K562 (cell line): ENCODE results near the gene DIP2A. TPM values are rescaled to one million over a fixed set of nuclear protein-coding genes. Genes with fewer than 3 reads are reported as not detected.

Experiments
- ATAC-seq: fragments of 200-7000 bp; cut with Tn5 transposase; 3 replicates; pipeline ENCODE4 v1.9.1; 2020; ENCODE audit warnings: moderate library complexity
- BruUV-seq: library from RNA; stranded (reverse); fragments of 400-500 nt; replicated peaks from 2 replicates; lab custom pipeline; 2021; lab: Mats Ljungman, UMichigan
- CTCF ChIA-PET: fragments of 300-600 bp; formaldehyde crosslinking; extraction: SDS; loops from one replicate; lab custom pipeline; 2021; ENCODE audit warnings: low intra/inter-chr PET ratio; lab: Yijun Ruan, JAX
- POLR2A ChIA-PET: fragments of 300-600, 350-650 bp; sonication (Branson Sonifier 250); formaldehyde crosslinking; extraction: SDS; loops from one replicate; lab custom pipeline; 2021; ENCODE audit warnings: antibody characterized with exemption, inconsistent platforms; lab: Yijun Ruan, JAX
- DNase-seq, 4 experiments: peaks; one replicate each; pipeline versions ENCODE4 v3.0.0 to v3.0.0-alpha.2; 2011 to 2018; ENCODE audit warnings: low spot score in 3 of 4, mixed read lengths in 3 of 4; ENCODE audit errors: extremely low read depth in 1 of 4
- FAIRE-seq: peaks from 2 replicates; lab custom pipeline; 2011; peaks lifted over from hg19 to GRCh38; lab: Jason Lieb, UNC
- H2AFZ ChIP-seq: 2 replicates; pipeline ENCODE4 v1.6.0; 2011; ENCODE audit warnings: low read depth, low read length, control low read depth, inconsistent platforms
- H3K27ac ChIP-seq: fragments of 200-600 bp; 3 replicates; pipeline ENCODE4 v1.8.0; 2011; ENCODE audit warnings: low read depth, mild to moderate bottlenecking, control low read depth, inconsistent platforms, low read length, moderate library complexity, mixed read lengths; ENCODE audit errors: extremely low read depth
- H3K27me3 ChIP-seq, 2 experiments: fragments of 300-600 bp in 1 of 2; 2 replicates in 1 of 2; 3 replicates in 1 of 2; pipeline versions ENCODE4 v1.6.0 to v1.8.0; 2011; ENCODE audit warnings: inconsistent platforms in 2 of 2, low read length in 2 of 2, mild to moderate bottlenecking in 1 of 2, mixed read lengths in 1 of 2, moderate library complexity in 1 of 2; ENCODE audit not compliant: control insufficient read depth in 2 of 2, insufficient read depth in 2 of 2
- H3K36me3 ChIP-seq: fragments of 300-600 bp; 3 replicates; pipeline ENCODE4 v1.8.0; 2011; ENCODE audit warnings: mild to moderate bottlenecking, low read length, inconsistent platforms; ENCODE audit not compliant: control insufficient read depth, insufficient read depth
- H3K4me1 ChIP-seq, 2 experiments: fragments of 200-600 bp in 1 of 2; replicated peaks in 1 of 2; 2 replicates in 1 of 2; 3 replicates in 1 of 2; pipeline versions ENCODE4 v1.5.1 to v1.8.0; 2011; ENCODE audit warnings: inconsistent platforms in 2 of 2, low read length in 2 of 2, mild to moderate bottlenecking in 1 of 2, mixed read lengths in 1 of 2, moderate library complexity in 1 of 2; ENCODE audit not compliant: control insufficient read depth in 2 of 2, insufficient read depth in 2 of 2
- H3K4me2 ChIP-seq: 2 replicates; pipeline ENCODE4 v1.6.1; 2011; ENCODE audit warnings: low read length, control low read depth, inconsistent platforms, mixed read lengths; ENCODE audit not compliant: insufficient read depth
- H3K4me3 ChIP-seq: fragments of 200-600 bp; sonication (generic), shearing (Covaris generic); 2 replicates; pipeline ENCODE4 v1.5.1; 2016; ENCODE audit warnings: control low read depth, inconsistent platforms
- H3K79me2 ChIP-seq: fragments of 200-600 bp; 3 replicates; pipeline ENCODE4 v1.8.0; 2011; ENCODE audit warnings: low read length, inconsistent platforms; ENCODE audit not compliant: control insufficient read depth, insufficient read depth
- H3K9ac ChIP-seq, 2 experiments: 2 replicates each; pipeline versions ENCODE4 v1.6.0 to v1.6.1; 2011; ENCODE audit warnings: low read depth in 2 of 2, low read length in 2 of 2, control low read depth in 1 of 2, inconsistent platforms in 1 of 2, mild to moderate bottlenecking in 1 of 2, mixed read lengths in 1 of 2; ENCODE audit not compliant: insufficient read depth in 1 of 2
- H3K9me1 ChIP-seq: one replicate; pipeline ENCODE4 v1.6.0; 2011; ENCODE audit warnings: inconsistent platforms, mild to moderate bottlenecking, low read length, moderate library complexity; ENCODE audit not compliant: control insufficient read depth, insufficient read depth
- H3K9me3 ChIP-seq: replicated peaks from 2 replicates; pipeline ENCODE4 v1.5.1; 2011; ENCODE audit warnings: low read depth, low read length, inconsistent platforms; ENCODE audit not compliant: control insufficient read depth, insufficient read depth
- H4K20me1 ChIP-seq: replicated peaks from 2 replicates; pipeline ENCODE4 v1.6.1; 2011; ENCODE audit warnings: low read length, inconsistent platforms, mixed read lengths; ENCODE audit not compliant: control insufficient read depth, insufficient read depth
- EHMT2 ChIP-seq: fragments of 450-650 bp; IDR thresholded peaks from 2 replicates; pipeline ENCODE4 v1.6.1; 2018; ENCODE audit warnings: antibody characterized with exemption
- IRF1 ChIP-seq: sonication (generic); formaldehyde crosslinking; IDR thresholded peaks from 2 replicates; pipeline ENCODE4 v1.8.0; 2022; ENCODE audit warnings: missing genetic modification reagents, mild to moderate bottlenecking, borderline replicate concordance
- JUNB ChIP-seq: fragments of 450-650 bp; formaldehyde crosslinking; conservative IDR thresholded peaks from 2 replicates; pipeline ENCODE4 v1.4.0; 2020; ENCODE audit warnings: mild to moderate bottlenecking
- KDM1A ChIP-seq, 2 experiments: fragments of 450-650 bp; IDR thresholded peaks; 2 replicates each; pipeline ENCODE4 v1.6.1; 2016; ENCODE audit warnings: mild to moderate bottlenecking in 2 of 2
- LCOR ChIP-seq: sonication (generic); formaldehyde crosslinking; IDR thresholded peaks from 2 replicates; pipeline ENCODE4 v1.8.0; 2022; ENCODE audit warnings: mild to moderate bottlenecking, missing genetic modification reagents
- MBD1 ChIP-seq: fragments of 250-450 bp; sonication (Bioruptor Pico); IDR thresholded peaks from 2 replicates; pipeline ENCODE4 v1.8.0; 2022; ENCODE audit warnings: inconsistent platforms
- SP2 ChIP-seq: IDR thresholded peaks from 2 replicates; pipeline ENCODE4 v1.6.1; 2011; ENCODE audit warnings: mild to moderate bottlenecking, low read depth, low read length, moderate library complexity; ENCODE audit not compliant: poor library complexity, severe bottlenecking; ENCODE audit errors: extremely low read depth
- TCF3 ChIP-seq: sonication (generic); formaldehyde crosslinking; IDR thresholded peaks from 2 replicates; pipeline ENCODE4 v1.4.0; 2020; ENCODE audit warnings: mild to moderate bottlenecking, missing genetic modification reagents
- XRCC5 ChIP-seq: fragments of 200-400 bp; formaldehyde crosslinking; IDR thresholded peaks from 2 replicates; pipeline ENCODE4 v1.6.1; 2017; ENCODE audit warnings: low read depth, mild to moderate bottlenecking, low read length
- ZFPM2 ChIP-seq: fragments of 250-450 bp; sonication (Bioruptor Pico); IDR thresholded peaks from 2 replicates; pipeline ENCODE4 v1.5.1; 2022; ENCODE audit warnings: mild to moderate bottlenecking
- ZKSCAN8 ChIP-seq: fragments of 200-800 bp; sonication (Bioruptor generic); IDR thresholded peaks from 2 replicates; pipeline ENCODE4 v1.6.1; 2016; ENCODE audit warnings: missing genetic modification characterization, missing compliant biosample characterization
- ZNF778 ChIP-seq: fragments of 450-650 bp; formaldehyde crosslinking; IDR thresholded peaks from 2 replicates; pipeline ENCODE4 v1.4.0; 2020; ENCODE audit warnings: mild to moderate bottlenecking, moderate library complexity
- ZNF79 ChIP-seq: fragments of 250-450 bp; sonication (Bioruptor Pico); IDR thresholded peaks from 2 replicates; pipeline ENCODE4 v1.4.0; 2020; ENCODE audit warnings: low read depth, mild to moderate bottlenecking, moderate library complexity
- ZSCAN29 ChIP-seq: fragments of 450-650 bp; IDR thresholded peaks from 2 replicates; pipeline ENCODE4 v1.6.1; 2017
- WGBS: fragments of 100-300 bp; shearing (Covaris generic); methylation state at CpG from one replicate; pipeline ENCODE4 v1.1.6; 2016; ENCODE audit warnings: low coverage, mixed read lengths; ENCODE audit not compliant: insufficient coverage; ENCODE audit errors: missing lambda C conversion rate; 5-methylcytosine and 5-hydroxymethylcytosine counted together
- in situ Hi-C: fragments of 300-500 bp; cut with MboI; formaldehyde crosslinking; loops from 4 replicates; pipeline ENCODE4 v1.15.0; 2018; ENCODE audit warnings: inconsistent platforms, mixed read lengths
- intact Hi-C: fragments of 100-400 bp; cut with micrococcal nuclease; formaldehyde crosslinking; loops from 2 replicates; pipeline ENCODE4 v1.14.2; 2022
- polyA plus RNA-seq, 8 experiments: library from polyadenylated mRNA; depleted of rRNA in 4 of 8; stranded (reverse) in 5 of 8; unstranded in 3 of 8; fragments of >200 nt; fragmentation: Nextera tagmentation in 2 of 8; fragmentation: Illumina TruSeq in 1 of 8; extraction: Ambion mirVana in 2 of 8; extraction: Trizol in 1 of 8; gene quantifications; 2 replicates each; pipeline versions ENCODE4 v1.2.1 to v1.2.3, GENCODE V29; 2011 to 2014; ENCODE audit warnings: inconsistent platforms in 1 of 8, missing spikeins in 1 of 8
- total RNA-seq, 7 experiments: library from RNA; depleted of rRNA in 6 of 7; stranded (reverse); fragments of >200 nt in 6 of 7; fragmentation: Illumina TruSeq in 2 of 7; extraction: Trizol in 2 of 7; gene quantifications; 2 replicates each; pipeline versions ENCODE4 v1.2.1 to v1.2.3, GENCODE V29; 2011 to 2021; ENCODE audit warnings: low replicate concordance in 1 of 7
- TF ChIP-seq, protein P1 (sequence below): fragments of 250-450 bp; sonication (Bioruptor Pico); IDR thresholded peaks from 2 replicates; pipeline ENCODE4 v1.4.0; 2020

DIP2A gene
- total and polyA plus RNA-seq, 9 of the 15 experiments (the other 6 are each of a cell fraction or from before 2014, with no cell fraction given): 4.3 to 34.5 (median 20.3) TPM

DNA sequence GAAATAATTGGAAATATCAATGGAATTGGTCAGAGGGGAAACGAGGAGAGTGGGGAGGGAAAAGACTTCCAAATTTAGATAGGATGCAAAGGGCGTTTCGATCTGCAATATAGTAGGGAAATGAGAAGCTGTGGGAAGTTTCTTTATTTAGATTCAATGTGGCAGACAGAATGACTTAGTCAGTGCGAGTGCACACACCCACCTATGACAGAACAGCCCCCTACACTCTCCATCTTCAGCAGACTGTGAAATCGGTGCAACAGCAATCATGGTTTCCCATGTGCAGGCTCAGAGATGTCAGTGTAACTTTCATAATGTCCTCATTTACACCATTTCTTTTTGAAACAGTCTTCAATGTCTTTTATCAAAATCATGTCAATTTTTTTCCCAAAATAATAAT lies 46.0 kb downstream of the DIP2A start:
- H3K27me3 ChIP-seq: no peaks in the 10 kb centered on the region
- ATAC-seq (no peak), DNase-seq (no peak), FAIRE-seq (no peak)
- H2AFZ ChIP-seq: no peak overlapping the region
- H3K9me1 ChIP-seq: no peaks in the 10 kb centered on the region
- ChIA-PET CTCF (no interaction called here), POLR2A (interaction anchor here (1.3 kb wide), 1 partner anchor 13 kb away, joined by 3 read pairs; no protein-coding TSS in a partner anchor)
- H3K36me3 ChIP-seq: peaks cover 57% of the 10 kb centered on the region
- intact Hi-C loops: no loop called here
- WGBS: 89% methylated on average over 5 of the region's 5 CpGs
- TF ChIP-seq JUNB (CRISPR knock-in tag) (no peak), MBD1 (CRISPR knock-in tag) (no peak), XRCC5 (no peak), TCF3 (CRISPR knock-in tag) (no peak), KDM1A (IDR thresholded peaks at IDR 0.05) (no peak), EHMT2 (no peak), ZFPM2 (CRISPR knock-in tag) (no peak), ZNF778 (CRISPR knock-in tag) (no peak), IRF1 (no peak), ZKSCAN8 (CRISPR knock-in tag) (no peak), ZNF79 (no peak), SP2 (no peak), ZSCAN29 (no peak), LCOR (no peak)
- TF ChIP-seq, protein P1, sequence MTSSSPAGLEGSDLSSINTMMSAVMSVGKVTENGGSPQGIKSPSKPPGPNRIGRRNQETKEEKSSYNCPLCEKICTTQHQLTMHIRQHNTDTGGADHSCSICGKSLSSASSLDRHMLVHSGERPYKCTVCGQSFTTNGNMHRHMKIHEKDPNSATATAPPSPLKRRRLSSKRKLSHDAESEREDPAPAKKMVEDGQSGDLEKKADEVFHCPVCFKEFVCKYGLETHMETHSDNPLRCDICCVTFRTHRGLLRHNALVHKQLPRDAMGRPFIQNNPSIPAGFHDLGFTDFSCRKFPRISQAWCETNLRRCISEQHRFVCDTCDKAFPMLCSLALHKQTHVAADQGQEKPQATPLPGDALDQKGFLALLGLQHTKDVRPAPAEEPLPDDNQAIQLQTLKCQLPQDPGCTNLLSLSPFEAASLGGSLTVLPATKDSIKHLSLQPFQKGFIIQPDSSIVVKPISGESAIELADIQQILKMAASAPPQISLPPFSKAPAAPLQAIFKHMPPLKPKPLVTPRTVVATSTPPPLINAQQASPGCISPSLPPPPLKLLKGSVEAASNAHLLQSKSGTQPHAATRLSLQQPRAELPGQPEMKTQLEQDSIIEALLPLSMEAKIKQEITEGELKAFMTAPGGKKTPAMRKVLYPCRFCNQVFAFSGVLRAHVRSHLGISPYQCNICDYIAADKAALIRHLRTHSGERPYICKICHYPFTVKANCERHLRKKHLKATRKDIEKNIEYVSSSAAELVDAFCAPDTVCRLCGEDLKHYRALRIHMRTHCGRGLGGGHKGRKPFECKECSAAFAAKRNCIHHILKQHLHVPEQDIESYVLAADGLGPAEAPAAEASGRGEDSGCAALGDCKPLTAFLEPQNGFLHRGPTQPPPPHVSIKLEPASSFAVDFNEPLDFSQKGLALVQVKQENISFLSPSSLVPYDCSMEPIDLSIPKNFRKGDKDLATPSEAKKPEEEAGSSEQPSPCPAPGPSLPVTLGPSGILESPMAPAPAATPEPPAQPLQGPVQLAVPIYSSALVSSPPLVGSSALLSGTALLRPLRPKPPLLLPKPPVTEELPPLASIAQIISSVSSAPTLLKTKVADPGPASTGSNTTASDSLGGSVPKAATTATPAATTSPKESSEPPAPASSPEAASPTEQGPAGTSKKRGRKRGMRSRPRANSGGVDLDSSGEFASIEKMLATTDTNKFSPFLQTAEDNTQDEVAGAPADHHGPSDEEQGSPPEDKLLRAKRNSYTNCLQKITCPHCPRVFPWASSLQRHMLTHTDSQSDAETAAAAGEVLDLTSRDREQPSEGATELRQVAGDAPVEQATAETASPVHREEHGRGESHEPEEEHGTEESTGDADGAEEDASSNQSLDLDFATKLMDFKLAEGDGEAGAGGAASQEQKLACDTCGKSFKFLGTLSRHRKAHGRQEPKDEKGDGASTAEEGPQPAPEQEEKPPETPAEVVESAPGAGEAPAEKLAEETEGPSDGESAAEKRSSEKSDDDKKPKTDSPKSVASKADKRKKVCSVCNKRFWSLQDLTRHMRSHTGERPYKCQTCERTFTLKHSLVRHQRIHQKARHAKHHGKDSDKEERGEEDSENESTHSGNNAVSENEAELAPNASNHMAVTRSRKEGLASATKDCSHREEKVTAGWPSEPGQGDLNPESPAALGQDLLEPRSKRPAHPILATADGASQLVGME (CRISPR knock-in tag): no peak
- H3K4me2 ChIP-seq: no peak overlapping the region
- no peaks in the 10 kb centered on the region for H3K9me3 ChIP-seq
- H3K4me1 ChIP-seq: peaks cover 0 to 14% of the 10 kb centered on the region in 2 experiments; a peak in 3 of 5 replicates
- no peak overlapping the region for H3K9ac ChIP-seq
- TSS peak; percentile 39 for BruUV-seq
- no peak overlapping the region for H3K4me3 ChIP-seq
- in situ Hi-C loops: no loop called here
- H3K27ac ChIP-seq: no peak overlapping the region
- no peaks in the 10 kb centered on the region for H3K79me2 ChIP-seq
- H4K20me1 ChIP-seq: no peaks in the 10 kb centered on the region
